Sigmoid colon (tissue), 4 donors: ENCODE measurements around the gene MAML3.

Experiments
- CTCF ChIP-seq, 4 experiments: fragments of 450-650 bp in 3 of 4; fragments of 200-600 bp in 1 of 4; IDR thresholded peaks; one replicate each; pipeline ENCODE4 v1.5.1; 2016 to 2019; ENCODE audit warnings: antibody characterized with exemption in 4 of 4, mild to moderate bottlenecking in 3 of 4, moderate library complexity in 2 of 4
- EP300 ChIP-seq, 4 donors: sonication (generic); formaldehyde crosslinking; IDR thresholded peaks; one replicate each; pipeline ENCODE4 v1.6.1; 2017; ENCODE audit warnings: antibody characterized with exemption in 4 of 4
- POLR2A ChIP-seq, 2 donors: fragments of 450-650 bp; IDR thresholded peaks; one replicate each; pipeline ENCODE4 v1.6.1; 2016; ENCODE audit warnings: antibody characterized with exemption in 2 of 2, mild to moderate bottlenecking in 2 of 2, moderate library complexity in 2 of 2

DNA sequence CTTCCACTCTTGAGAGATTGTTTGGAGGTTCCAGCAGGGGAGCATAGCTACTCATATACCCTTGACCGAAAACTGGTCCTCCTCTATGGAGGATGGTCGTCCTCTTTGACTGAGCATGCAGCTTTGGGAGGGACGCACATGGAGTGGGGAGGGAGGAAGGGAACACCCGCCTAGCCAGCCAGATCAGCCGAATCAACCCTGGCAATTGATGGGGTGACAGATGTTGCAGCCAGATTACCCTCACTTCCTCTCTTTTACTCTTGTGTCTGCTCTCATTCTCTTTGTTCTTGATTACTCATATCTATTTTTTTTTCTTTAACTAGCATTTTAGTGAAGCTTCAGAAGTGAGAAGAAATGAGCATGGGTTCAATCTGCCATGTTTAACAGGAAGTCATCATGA lies 468.8 kb downstream of the MAML3 start:
- TF ChIP-seq CTCF (IDR thresholded peaks at IDR 0.05) (no peak), EP300 (IDR thresholded peaks at IDR 0.05) (no peak), POLR2A (IDR thresholded peaks at IDR 0.05) (no peak)
